ENCODE measurements around the gene TERB2.
"Not testable (repeated sequence)": the region's sequence is repeated elsewhere in the genome, so short reads cannot be mapped to it uniquely, and the experiment has no call there.

TERB2 gene

DNA sequence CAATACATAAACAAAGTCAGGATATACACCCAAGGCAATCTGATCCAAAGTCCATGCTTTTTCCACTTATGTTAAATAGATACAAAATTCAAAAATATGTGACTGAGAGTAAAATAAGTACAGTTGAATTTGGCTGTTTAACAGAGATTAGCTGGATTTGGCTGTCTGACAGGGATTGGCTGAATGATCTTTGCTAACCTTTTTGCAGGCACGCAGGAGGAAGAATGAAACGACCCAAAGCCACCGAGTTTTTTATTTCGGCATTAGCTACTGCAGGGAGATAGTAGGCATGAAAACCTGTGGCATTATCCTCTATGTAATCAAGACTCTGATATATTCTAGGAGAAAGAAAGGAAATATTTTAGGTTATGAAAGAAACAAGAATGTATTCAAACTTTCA lies 26.2 kb upstream of the TERB2 start:
- DNase-seq; H3K27me3 ChIP-seq (replicated peaks in 2 of 5; ENCODE audit: control insufficient read depth in 4 of 5, insufficient read depth in 5 of 5, low read length in 4 of 5); H3K27ac ChIP-seq (ENCODE audit: insufficient read depth in 1 of 2, low read depth in 1 of 2, low read length in 2 of 2, poor library complexity in 1 of 2, severe bottlenecking in 2 of 2); H3K36me3 ChIP-seq (ENCODE audit: control insufficient read depth in 4 of 4, insufficient read depth in 4 of 4, low read length in 3 of 4); H3K4me1 ChIP-seq (ENCODE audit: control extremely low read depth in 1 of 4, control insufficient read depth in 4 of 4, insufficient read depth in 4 of 4, low read length in 3 of 4); H3K4me3 ChIP-seq (ENCODE audit: control insufficient read depth in 1 of 7, extremely low read depth in 1 of 7, insufficient read depth in 4 of 7, low read depth in 2 of 7, low read length in 6 of 7); CTCF ChIA-PET; H3K9me3 ChIP-seq (ENCODE audit: control extremely low read depth in 1 of 5, control insufficient read depth in 4 of 5, insufficient read depth in 2 of 5, low read depth in 1 of 5, low read length in 4 of 5); POLR2A ChIA-PET: not testable (repeated sequence)
- 89% methylated on average over 3 of the region's 4 CpGs for WGBS (ENCODE audit: insufficient coverage)

DNA sequence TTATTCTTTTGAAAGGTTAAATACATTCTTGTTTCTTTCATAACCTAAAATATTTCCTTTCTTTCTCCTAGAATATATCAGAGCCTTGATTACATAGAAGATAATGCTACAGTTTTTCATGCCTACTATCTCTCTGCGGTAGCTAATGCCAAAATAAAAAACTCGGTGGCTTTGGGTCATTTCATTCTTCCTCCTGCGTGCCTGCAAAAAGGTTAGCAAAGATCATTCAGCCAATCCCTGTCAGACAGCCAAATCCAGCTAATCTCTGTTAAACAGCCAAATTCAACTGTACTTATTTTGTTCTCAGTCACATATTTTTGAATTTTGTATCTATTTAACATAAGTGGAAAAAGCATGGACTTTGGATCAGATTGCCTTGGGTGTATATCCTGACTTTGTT lies 1.8 kb downstream of the TERB2 start:
- whole genome bisulfite sequencing (ENCODE audit: insufficient coverage): 75% methylated on average over 2 of the region's 3 CpGs
- H3K36me3 ChIP-seq (ENCODE audit: control insufficient read depth in 4 of 4, insufficient read depth in 4 of 4, low read length in 3 of 4); H3K4me1 ChIP-seq (ENCODE audit: control extremely low read depth in 1 of 4, control insufficient read depth in 4 of 4, insufficient read depth in 4 of 4, low read length in 3 of 4); H3K27ac ChIP-seq (ENCODE audit: insufficient read depth in 1 of 2, low read depth in 1 of 2, low read length in 2 of 2, poor library complexity in 1 of 2, severe bottlenecking in 2 of 2); H3K9me3 ChIP-seq (ENCODE audit: control extremely low read depth in 1 of 5, control insufficient read depth in 4 of 5, insufficient read depth in 2 of 5, low read depth in 1 of 5, low read length in 4 of 5); DNase-seq; H3K27me3 ChIP-seq (replicated peaks in 2 of 5; ENCODE audit: control insufficient read depth in 4 of 5, insufficient read depth in 5 of 5, low read length in 4 of 5); POLR2A ChIA-PET; CTCF ChIA-PET; H3K4me3 ChIP-seq (ENCODE audit: control insufficient read depth in 1 of 7, extremely low read depth in 1 of 7, insufficient read depth in 4 of 7, low read depth in 2 of 7, low read length in 6 of 7): not testable (repeated sequence)

- WGBS (ENCODE audit: insufficient coverage): 80% methylated on average over 1 of the region's 4 CpGs
- H3K36me3 ChIP-seq (ENCODE audit: control insufficient read depth in 4 of 4, insufficient read depth in 4 of 4, low read length in 3 of 4): no peaks in the 10 kb centered on the region
- no peak overlapping the region for H3K4me3 ChIP-seq (ENCODE audit: control insufficient read depth in 1 of 7, extremely low read depth in 1 of 7, insufficient read depth in 4 of 7, low read depth in 2 of 7, low read length in 6 of 7)
- H3K9me3 ChIP-seq (ENCODE audit: control extremely low read depth in 1 of 5, control insufficient read depth in 4 of 5, insufficient read depth in 2 of 5, low read depth in 1 of 5, low read length in 4 of 5): no peaks in the 10 kb centered on the region
- CTCF ChIA-PET: interaction anchor here (0.7 to 6.6 kb wide), 4 partner anchors 10 to 145 kb away, joined by 3 to 50 read pairs (median 4); no protein-coding TSS in a partner anchor
- no peaks in the 10 kb centered on the region for H3K4me1 ChIP-seq (ENCODE audit: control extremely low read depth in 1 of 4, control insufficient read depth in 4 of 4, insufficient read depth in 4 of 4, low read length in 3 of 4)
- H3K27ac ChIP-seq (ENCODE audit: insufficient read depth in 1 of 2, low read depth in 1 of 2, low read length in 2 of 2, poor library complexity in 1 of 2, severe bottlenecking in 2 of 2): no peak overlapping the region
- POLR2A ChIA-PET: no interaction called here
- no peak for DNase-seq
- H3K27me3 ChIP-seq (replicated peaks in 2 of 5; ENCODE audit: control insufficient read depth in 4 of 5, insufficient read depth in 5 of 5, low read length in 4 of 5): no peaks in the 10 kb centered on the region
Measured at GRCh38 chr15:44968475-44968874, 12.0 kb downstream of the TERB2 start.

DNA sequence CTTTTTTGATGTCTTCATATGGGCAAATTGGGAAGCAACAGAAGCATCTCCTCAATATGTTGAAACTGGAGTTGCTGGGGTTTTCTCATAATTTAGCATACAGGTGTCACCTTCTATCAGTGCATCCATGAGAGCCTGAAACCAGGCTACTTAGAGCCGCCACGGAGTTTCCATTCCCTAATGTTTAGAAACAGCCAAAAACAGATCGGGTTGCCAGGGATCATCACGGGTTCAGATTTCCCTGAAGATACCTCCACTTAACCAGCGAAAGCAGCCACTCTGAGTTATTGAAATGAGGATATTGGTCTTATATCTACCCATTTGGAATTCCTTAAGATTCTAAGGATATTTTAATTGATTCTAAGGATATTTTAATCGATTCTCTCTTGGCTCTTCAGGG lies 14.5 kb downstream of the TERB2 start:
- H3K27me3 ChIP-seq (replicated peaks in 2 of 5; ENCODE audit: control insufficient read depth in 4 of 5, insufficient read depth in 5 of 5, low read length in 4 of 5): no peaks in the 10 kb centered on the region
- H3K36me3 ChIP-seq (ENCODE audit: control insufficient read depth in 4 of 4, insufficient read depth in 4 of 4, low read length in 3 of 4): no peaks in the 10 kb centered on the region
- 100% methylated on average over 5 of the region's 6 CpGs for WGBS (ENCODE audit: insufficient coverage)
- H3K9me3 ChIP-seq (ENCODE audit: control extremely low read depth in 1 of 5, control insufficient read depth in 4 of 5, insufficient read depth in 2 of 5, low read depth in 1 of 5, low read length in 4 of 5): no peaks in the 10 kb centered on the region
- no peak overlapping the region for H3K27ac ChIP-seq (ENCODE audit: insufficient read depth in 1 of 2, low read depth in 1 of 2, low read length in 2 of 2, poor library complexity in 1 of 2, severe bottlenecking in 2 of 2)
- peaks cover 0 to 2% (median 1%) of the 10 kb centered on the region in 4 experiments for H3K4me1 ChIP-seq (ENCODE audit: control extremely low read depth in 1 of 4, control insufficient read depth in 4 of 4, insufficient read depth in 4 of 4, low read length in 3 of 4)
- POLR2A ChIA-PET: no interaction called here
- no peak overlapping the region for H3K4me3 ChIP-seq (ENCODE audit: control insufficient read depth in 1 of 7, extremely low read depth in 1 of 7, insufficient read depth in 4 of 7, low read depth in 2 of 7, low read length in 6 of 7)
- CTCF ChIA-PET: interaction anchor here (6.6 kb wide), 1 partner anchor 66 kb away, joined by 50 read pairs; no protein-coding TSS in a partner anchor
- DNase-seq: no peak

DNA sequence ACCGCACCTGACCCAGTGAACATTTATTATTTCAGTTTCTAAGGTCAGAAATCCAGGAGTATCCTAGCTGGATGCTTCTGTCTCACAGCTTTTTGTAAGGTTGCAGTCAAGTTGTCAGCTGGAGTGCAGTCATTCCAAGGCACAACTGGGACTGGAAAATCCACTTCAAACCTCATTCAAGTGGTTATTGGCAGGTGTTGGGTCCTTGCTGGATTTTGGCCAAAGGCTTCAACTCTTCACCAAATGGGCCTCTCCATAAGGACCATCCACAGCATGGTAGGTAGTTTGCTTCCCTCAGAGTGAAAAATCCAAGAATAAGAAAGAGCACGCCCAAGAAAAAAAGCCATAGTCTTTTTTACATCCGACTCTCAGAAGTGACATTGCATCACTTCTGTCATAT lies 19.7 kb downstream of the TERB2 start:
- WGBS (ENCODE audit: insufficient coverage): 88% methylated on average over 1 of the region's 3 CpGs
- DNase-seq; H3K27me3 ChIP-seq (replicated peaks in 2 of 5; ENCODE audit: control insufficient read depth in 4 of 5, insufficient read depth in 5 of 5, low read length in 4 of 5); H3K9me3 ChIP-seq (ENCODE audit: control extremely low read depth in 1 of 5, control insufficient read depth in 4 of 5, insufficient read depth in 2 of 5, low read depth in 1 of 5, low read length in 4 of 5); H3K4me1 ChIP-seq (ENCODE audit: control extremely low read depth in 1 of 4, control insufficient read depth in 4 of 4, insufficient read depth in 4 of 4, low read length in 3 of 4); H3K27ac ChIP-seq (ENCODE audit: insufficient read depth in 1 of 2, low read depth in 1 of 2, low read length in 2 of 2, poor library complexity in 1 of 2, severe bottlenecking in 2 of 2); CTCF ChIA-PET; H3K36me3 ChIP-seq (ENCODE audit: control insufficient read depth in 4 of 4, insufficient read depth in 4 of 4, low read length in 3 of 4); H3K4me3 ChIP-seq (ENCODE audit: control insufficient read depth in 1 of 7, extremely low read depth in 1 of 7, insufficient read depth in 4 of 7, low read depth in 2 of 7, low read length in 6 of 7); POLR2A ChIA-PET: not testable (repeated sequence)

DNA sequence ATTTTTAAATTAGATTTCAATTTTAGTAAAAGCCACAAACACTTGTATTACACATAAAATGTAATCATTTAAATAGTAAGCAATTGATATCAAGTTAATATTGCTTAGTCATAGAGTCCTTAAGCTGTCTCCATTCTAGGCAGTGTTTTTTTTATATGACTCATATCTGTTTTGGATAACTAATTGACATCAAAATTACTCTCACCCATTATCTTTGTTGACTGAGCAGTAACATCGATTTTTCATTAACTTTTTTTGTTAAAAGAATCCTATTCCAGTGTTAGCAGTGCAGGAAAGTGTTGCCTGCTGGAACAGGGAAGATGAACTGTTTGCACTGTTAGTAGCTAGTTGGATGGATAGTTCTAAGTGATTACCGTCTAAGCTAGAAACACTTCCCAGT lies 21.3 kb downstream of the TERB2 start:
- WGBS (ENCODE audit: insufficient coverage): no CpG with 5 or more reads among the region's 2 CpGs
- H3K27ac ChIP-seq (ENCODE audit: insufficient read depth in 1 of 2, low read depth in 1 of 2, low read length in 2 of 2, poor library complexity in 1 of 2, severe bottlenecking in 2 of 2); H3K36me3 ChIP-seq (ENCODE audit: control insufficient read depth in 4 of 4, insufficient read depth in 4 of 4, low read length in 3 of 4); H3K27me3 ChIP-seq (replicated peaks in 2 of 5; ENCODE audit: control insufficient read depth in 4 of 5, insufficient read depth in 5 of 5, low read length in 4 of 5); H3K4me1 ChIP-seq (ENCODE audit: control extremely low read depth in 1 of 4, control insufficient read depth in 4 of 4, insufficient read depth in 4 of 4, low read length in 3 of 4); H3K4me3 ChIP-seq (ENCODE audit: control insufficient read depth in 1 of 7, extremely low read depth in 1 of 7, insufficient read depth in 4 of 7, low read depth in 2 of 7, low read length in 6 of 7); H3K9me3 ChIP-seq (ENCODE audit: control extremely low read depth in 1 of 5, control insufficient read depth in 4 of 5, insufficient read depth in 2 of 5, low read depth in 1 of 5, low read length in 4 of 5); DNase-seq; POLR2A ChIA-PET: not testable (repeated sequence)
- CTCF ChIA-PET: interaction anchor here (0.8 to 1.4 kb wide), 3 partner anchors 10 to 84 kb away, joined by 3 read pairs; no protein-coding TSS in a partner anchor

- DNase-seq: peak in 2 of 3 donors; percentile 5 to 22
- POLR2A ChIA-PET; H3K27ac ChIP-seq (ENCODE audit: insufficient read depth in 1 of 2, low read depth in 1 of 2, low read length in 2 of 2, poor library complexity in 1 of 2, severe bottlenecking in 2 of 2); H3K9me3 ChIP-seq (ENCODE audit: control extremely low read depth in 1 of 5, control insufficient read depth in 4 of 5, insufficient read depth in 2 of 5, low read depth in 1 of 5, low read length in 4 of 5); H3K36me3 ChIP-seq (ENCODE audit: control insufficient read depth in 4 of 4, insufficient read depth in 4 of 4, low read length in 3 of 4); H3K4me3 ChIP-seq (ENCODE audit: control insufficient read depth in 1 of 7, extremely low read depth in 1 of 7, insufficient read depth in 4 of 7, low read depth in 2 of 7, low read length in 6 of 7); H3K27me3 ChIP-seq (replicated peaks in 2 of 5; ENCODE audit: control insufficient read depth in 4 of 5, insufficient read depth in 5 of 5, low read length in 4 of 5); H3K4me1 ChIP-seq (ENCODE audit: control extremely low read depth in 1 of 4, control insufficient read depth in 4 of 4, insufficient read depth in 4 of 4, low read length in 3 of 4): not testable (repeated sequence)
- no CpG with 5 or more reads among the region's 2 CpGs for WGBS (ENCODE audit: insufficient coverage)
- CTCF ChIA-PET: interaction anchor here (0.9 kb wide), 1 partner anchor 25 kb away, joined by 3 read pairs; no protein-coding TSS in a partner anchor
Measured at GRCh38 chr15:44979617-44980339, 23.3 kb downstream of the TERB2 start.
